BLaER1 (cell line): ENCODE measurements around the gene MRPS33.

Source experiments
- H3K27ac ChIP-seq: shearing (Covaris generic); formaldehyde crosslinking; 2 replicates; pipeline ENCODE4 v1.8.1; 2022
- H3K27me3 ChIP-seq: shearing (Covaris generic); formaldehyde crosslinking; 2 replicates; pipeline ENCODE4 v1.8.1; 2022
- H3K36me3 ChIP-seq: shearing (Covaris generic); formaldehyde crosslinking; 2 replicates; pipeline ENCODE4 v1.8.1; 2022
- H3K4me1 ChIP-seq: shearing (Covaris generic); formaldehyde crosslinking; 2 replicates; pipeline ENCODE4 v1.8.1; 2022
- H3K4me2 ChIP-seq: shearing (Covaris generic); formaldehyde crosslinking; 2 replicates; pipeline ENCODE4 v1.8.1; 2022
- H3K4me3 ChIP-seq: shearing (Covaris generic); formaldehyde crosslinking; 2 replicates; pipeline ENCODE4 v1.8.1; 2022
- H3K9ac ChIP-seq: shearing (Covaris generic); formaldehyde crosslinking; 2 replicates; pipeline ENCODE4 v1.8.1; 2022
- H3K9me3 ChIP-seq: shearing (Covaris generic); formaldehyde crosslinking; 2 replicates; pipeline ENCODE4 v1.8.1; 2022
- H4K20me1 ChIP-seq: shearing (Covaris generic); formaldehyde crosslinking; 2 replicates; pipeline ENCODE4 v1.8.1; 2022
- Cebpa-rat ChIP-seq: shearing (Covaris generic); IDR thresholded peaks from 2 replicates; pipeline ENCODE4 v1.8.1; 2022

MRPS33 gene

DNA sequence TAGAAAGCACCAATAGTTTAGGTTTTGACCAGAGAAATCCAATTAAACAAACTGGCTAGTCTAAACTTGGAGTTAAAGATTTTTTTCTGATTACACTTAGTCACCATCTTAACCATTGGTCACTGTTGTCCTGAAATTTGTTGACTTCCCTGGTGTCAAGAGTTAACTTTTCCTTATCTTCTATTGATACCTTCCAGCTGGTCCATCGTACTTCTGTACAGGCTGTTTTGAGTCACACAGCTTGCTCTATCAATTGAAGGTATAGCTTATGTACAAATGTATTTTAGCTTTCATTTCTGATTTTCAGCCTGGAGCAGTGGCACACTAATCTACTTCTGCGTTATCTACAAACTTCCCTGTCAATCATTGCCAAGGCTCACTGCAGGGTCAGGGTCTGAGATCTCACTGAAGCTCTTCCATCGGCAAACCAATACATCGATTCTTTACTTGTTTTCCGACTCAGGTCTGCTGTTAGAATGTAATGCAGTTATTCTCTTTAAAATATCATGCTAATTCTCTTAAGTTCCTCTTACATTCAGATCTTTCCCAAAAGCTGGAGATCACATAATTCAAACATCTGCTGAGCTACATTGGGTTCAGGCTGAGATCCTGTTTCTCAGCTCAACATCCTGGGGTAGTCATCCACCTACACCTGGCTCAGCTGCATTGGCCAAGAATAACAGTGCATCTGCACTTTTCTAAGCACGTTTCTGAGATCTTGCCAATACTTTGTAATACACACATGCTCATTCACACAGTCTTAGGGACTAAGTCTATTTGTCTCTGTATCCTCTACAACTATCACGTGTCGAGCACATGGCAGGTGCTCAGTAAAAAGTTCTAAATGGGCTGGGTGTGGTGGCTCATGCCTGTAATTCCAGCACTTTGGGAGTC is 11.3 kb downstream of the MRPS33 start:
- Histone ChIP-seq H3K36me3 (peaks cover 30% of the 10 kb centered on the region), H3K9ac (no peak overlapping the region), H3K9me3 (no peaks in the 10 kb centered on the region), H3K27me3 (no peaks in the 10 kb centered on the region), H3K4me1 (no peaks in the 10 kb centered on the region), H3K27ac (no peak overlapping the region), H4K20me1 (no peaks in the 10 kb centered on the region), H3K4me3 (no peak overlapping the region), H3K4me2 (no peak overlapping the region)
- TF ChIP-seq Cebpa-rat = no peak

DNA sequence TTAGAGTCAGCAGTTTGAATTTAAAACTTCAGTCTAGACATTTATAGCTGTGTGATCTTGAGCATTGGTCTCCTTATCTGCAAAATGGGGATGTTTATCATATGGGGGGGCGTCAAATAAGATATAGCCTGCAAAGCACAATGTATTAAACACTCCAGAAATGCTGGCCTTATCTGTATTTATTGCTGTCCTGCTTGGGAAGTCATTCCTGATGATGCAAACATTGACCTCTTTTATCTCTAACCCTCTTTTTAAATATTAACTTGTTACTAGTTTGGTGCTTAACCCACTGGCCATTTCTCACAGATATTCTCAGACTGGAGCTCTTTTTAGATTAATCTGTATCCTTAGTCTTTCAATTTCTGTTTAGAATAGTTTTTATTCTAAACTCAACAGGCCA is 13.2 kb downstream of the MRPS33 start:
- no peak for TF ChIP-seq Cebpa-rat
- H3K27ac ChIP-seq = no peak overlapping the region

DNA sequence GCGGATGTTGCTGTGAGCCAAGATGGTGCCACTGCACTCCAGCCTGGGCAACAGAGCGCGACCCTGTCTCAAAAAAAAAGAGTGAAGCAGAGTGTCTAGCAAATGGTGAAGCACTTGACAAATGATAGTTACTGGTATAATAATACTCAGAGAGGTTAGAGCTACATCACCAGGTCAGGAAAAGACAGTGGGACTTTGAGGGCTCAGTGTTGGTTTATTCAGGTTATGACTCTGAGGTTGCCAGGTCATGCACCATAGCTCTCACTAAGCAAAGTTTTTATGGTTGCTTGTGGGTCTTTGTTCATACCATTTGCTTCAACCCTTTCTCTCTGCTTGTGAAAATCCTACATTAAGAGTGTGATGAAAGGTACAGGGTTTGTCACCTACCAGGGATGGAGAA is 13.6 kb downstream of the MRPS33 start:
- Histone ChIP-seq H3K27ac (no peak overlapping the region), H3K27me3 (no peaks in the 10 kb centered on the region), H3K9ac (no peak overlapping the region), H4K20me1 (no peaks in the 10 kb centered on the region), H3K4me3 (no peak overlapping the region), H3K9me3 (no peaks in the 10 kb centered on the region), H3K36me3 (peaks cover 11% of the 10 kb centered on the region), H3K4me1 (no peaks in the 10 kb centered on the region), H3K4me2 (no peak overlapping the region)
- no peak for TF ChIP-seq Cebpa-rat

More for the DNA sequence above, 13.2 kb downstream of the MRPS33 start:
- H4K20me1 ChIP-seq = no peaks in the 10 kb centered on the region
- no peaks in the 10 kb centered on the region for H3K27me3 ChIP-seq
- H3K36me3 ChIP-seq = peaks cover 15% of the 10 kb centered on the region
- H3K4me2 ChIP-seq = no peak overlapping the region
- H3K4me1 ChIP-seq = no peaks in the 10 kb centered on the region
- no peak overlapping the region for H3K4me3 ChIP-seq
- H3K9me3 ChIP-seq = no peaks in the 10 kb centered on the region
- no peak overlapping the region for H3K9ac ChIP-seq

DNA sequence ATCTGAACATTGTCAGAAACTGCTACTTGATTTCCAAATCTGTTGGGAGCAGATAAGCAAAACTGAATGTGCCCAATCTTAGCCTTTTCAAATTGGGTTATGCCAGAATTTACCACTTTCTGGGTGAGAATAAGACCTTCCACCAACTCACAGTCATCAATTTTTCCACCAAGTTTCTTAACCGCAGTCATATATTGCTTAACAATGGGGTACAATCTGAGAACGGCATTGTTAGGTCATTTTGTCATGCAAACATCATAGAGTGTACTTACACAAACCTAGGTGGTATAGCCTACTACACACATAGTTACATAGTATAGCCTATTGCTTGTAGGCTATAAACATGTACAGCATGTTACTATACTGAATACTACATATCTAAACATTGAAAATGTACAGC is 16.0 kb downstream of the MRPS33 start:
- Histone ChIP-seq H3K27ac (no peak overlapping the region), H3K9ac (no peak overlapping the region), H3K4me1 (no peaks in the 10 kb centered on the region), H4K20me1 (no peaks in the 10 kb centered on the region), H3K4me3 (no peak overlapping the region), H3K9me3 (no peaks in the 10 kb centered on the region), H3K27me3 (no peaks in the 10 kb centered on the region), H3K36me3 (no peaks in the 10 kb centered on the region), H3K4me2 (no peak overlapping the region)
- TF ChIP-seq Cebpa-rat = no peak

DNA sequence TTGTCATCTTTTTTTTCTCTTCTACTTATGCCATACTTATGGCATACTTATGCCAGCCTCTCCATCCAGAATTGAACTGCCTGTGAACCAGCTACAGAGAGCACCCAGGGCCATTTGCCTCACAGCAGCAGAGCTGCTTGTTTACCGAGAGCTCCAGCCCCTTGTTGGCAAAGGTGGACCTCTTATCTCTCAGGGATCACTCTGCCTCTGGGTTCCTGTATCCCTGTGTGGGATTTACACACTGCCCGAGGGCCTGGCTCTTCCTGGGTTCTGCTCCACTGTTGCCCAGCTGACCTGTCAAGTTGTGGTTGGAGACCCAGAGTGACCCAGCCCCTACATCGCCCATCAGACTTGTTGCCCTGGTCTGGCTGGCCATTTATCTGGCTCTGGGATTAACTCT is 22.3 kb downstream of the MRPS33 start:
- Histone ChIP-seq H3K4me1 (no peaks in the 10 kb centered on the region), H3K27me3 (no peaks in the 10 kb centered on the region), H3K36me3 (no peaks in the 10 kb centered on the region), H3K9me3 (no peaks in the 10 kb centered on the region), H3K4me2 (no peak overlapping the region), H3K27ac (no peak overlapping the region), H4K20me1 (no peaks in the 10 kb centered on the region), H3K9ac (no peak overlapping the region), H3K4me3 (no peak overlapping the region)
- no peak for TF ChIP-seq Cebpa-rat

DNA sequence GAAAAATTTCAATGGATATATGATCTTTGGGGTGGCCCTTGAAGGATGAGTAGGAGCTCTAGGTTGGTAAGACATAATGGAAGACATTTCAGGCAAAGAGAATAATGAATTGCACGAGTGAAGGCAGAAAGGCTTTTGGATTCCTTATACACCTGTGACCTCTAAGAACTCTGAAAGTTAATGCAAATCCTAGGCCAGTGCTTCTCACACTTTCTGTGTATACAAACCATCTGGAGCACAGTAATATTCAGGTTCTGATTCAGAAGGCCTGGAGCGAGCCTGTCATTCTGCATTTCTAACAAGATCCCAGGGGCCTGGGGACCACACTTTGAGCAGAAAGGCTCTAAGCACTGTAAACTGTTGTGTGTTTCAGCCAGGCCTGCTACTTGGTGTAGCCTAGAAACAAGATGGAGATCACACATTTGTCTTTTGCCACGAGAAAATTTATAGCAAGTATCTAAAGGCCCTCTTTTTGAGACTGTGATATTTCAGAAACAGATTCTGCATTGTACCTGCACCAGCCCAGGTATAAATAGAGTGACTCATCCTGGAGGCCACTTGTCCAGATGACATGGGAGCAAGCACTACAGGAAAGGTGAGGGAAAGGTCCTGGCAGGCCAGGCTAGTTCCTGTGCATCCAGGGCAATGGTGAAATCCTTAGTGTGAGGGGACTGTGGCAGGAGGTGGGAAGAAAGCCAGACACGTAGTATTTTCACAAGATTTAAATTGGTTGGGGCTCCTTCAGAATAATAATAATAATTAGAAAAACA is 24.4 kb downstream of the MRPS33 start:
- H3K4me1 ChIP-seq = no peaks in the 10 kb centered on the region
- no peak overlapping the region for H3K4me3 ChIP-seq
- H3K4me2 ChIP-seq = no peak overlapping the region
- no peaks in the 10 kb centered on the region for H3K27me3 ChIP-seq
- H3K9me3 ChIP-seq = no peaks in the 10 kb centered on the region
- H4K20me1 ChIP-seq = no peaks in the 10 kb centered on the region
- no peak overlapping the region for H3K27ac ChIP-seq
- H3K9ac ChIP-seq = no peak overlapping the region
- H3K36me3 ChIP-seq = no peaks in the 10 kb centered on the region
- TF ChIP-seq Cebpa-rat = no peak

DNA sequence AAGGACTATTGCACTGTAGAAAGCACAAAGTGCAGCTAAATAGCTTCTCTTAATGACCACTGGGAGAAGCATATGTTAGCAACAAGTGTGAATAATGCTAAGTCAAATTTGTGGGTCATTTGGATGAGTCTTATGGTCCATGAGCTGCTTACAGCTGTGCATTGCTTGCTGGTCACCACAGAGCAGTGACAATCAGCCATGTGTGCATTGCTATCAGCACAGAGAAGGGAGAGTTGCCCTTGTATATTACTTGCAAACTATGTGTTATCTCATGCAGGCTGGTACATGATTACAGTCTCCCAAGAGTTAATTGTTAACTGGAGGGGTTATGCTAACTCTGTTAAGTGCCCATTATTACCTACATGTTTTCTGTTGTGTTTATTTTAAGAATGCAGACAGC is 25.7 kb downstream of the MRPS33 start:
- Histone ChIP-seq H3K27ac (no peak overlapping the region), H3K4me3 (no peak overlapping the region), H3K27me3 (no peaks in the 10 kb centered on the region), H3K9me3 (peaks cover 3% of the 10 kb centered on the region; the same call in 1 of the 2 replicates), H3K36me3 (no peaks in the 10 kb centered on the region), H4K20me1 (no peaks in the 10 kb centered on the region), H3K4me1 (no peaks in the 10 kb centered on the region), H3K9ac (no peak overlapping the region), H3K4me2 (no peak overlapping the region)
- no peak for TF ChIP-seq Cebpa-rat

DNA sequence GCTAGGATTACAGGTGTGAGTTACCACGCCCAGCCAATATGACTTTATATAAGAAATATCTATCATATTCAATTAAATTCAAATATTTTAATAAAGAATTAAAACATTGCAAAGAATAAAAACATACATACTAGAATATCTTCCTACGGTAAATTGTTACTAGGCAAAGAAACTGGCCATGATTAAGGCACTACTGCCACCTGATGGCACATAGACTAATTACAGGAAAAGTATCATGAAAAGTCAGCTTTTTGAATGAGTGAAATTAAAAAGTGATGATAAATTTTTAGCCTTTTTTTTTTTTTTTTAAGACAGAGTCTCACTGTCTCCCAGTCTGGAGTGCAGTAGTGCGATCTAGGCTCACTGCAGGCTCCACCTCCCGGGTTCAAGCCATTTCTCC is 30.9 kb downstream of the MRPS33 start:
- H3K4me1 ChIP-seq = no peaks in the 10 kb centered on the region
- no peaks in the 10 kb centered on the region for H3K27me3 ChIP-seq
- no peak overlapping the region for H3K4me2 ChIP-seq
- H3K27ac ChIP-seq = no peak overlapping the region
- TF ChIP-seq Cebpa-rat = no peak
- no peak overlapping the region for H3K4me3 ChIP-seq
- H4K20me1 ChIP-seq = no peaks in the 10 kb centered on the region
- H3K9ac ChIP-seq = no peak overlapping the region
- H3K36me3 ChIP-seq = no peaks in the 10 kb centered on the region
- H3K9me3 ChIP-seq = peaks cover 5% of the 10 kb centered on the region; the same call in 1 of the 2 replicates

DNA sequence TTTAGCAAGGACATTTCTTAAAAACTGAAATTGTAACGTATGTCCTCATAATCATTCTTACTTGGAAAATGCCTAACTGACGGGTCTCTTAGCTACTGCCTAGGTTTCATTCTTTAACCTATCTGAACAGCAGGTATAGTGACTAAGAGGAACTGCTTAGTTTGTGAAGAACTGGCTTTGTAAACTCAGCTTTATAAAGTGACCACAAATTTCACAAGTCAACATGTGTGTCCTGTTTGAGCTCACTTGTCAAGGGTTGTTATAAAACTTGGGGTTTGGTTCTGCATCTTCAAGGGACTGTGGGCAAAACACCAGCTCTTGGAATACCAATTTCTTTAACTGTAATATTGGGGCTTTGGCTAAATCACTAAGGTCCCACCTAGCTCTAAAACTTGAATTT is 32.2 kb downstream of the MRPS33 start:
- no peaks in the 10 kb centered on the region for H3K36me3 ChIP-seq

DNA sequence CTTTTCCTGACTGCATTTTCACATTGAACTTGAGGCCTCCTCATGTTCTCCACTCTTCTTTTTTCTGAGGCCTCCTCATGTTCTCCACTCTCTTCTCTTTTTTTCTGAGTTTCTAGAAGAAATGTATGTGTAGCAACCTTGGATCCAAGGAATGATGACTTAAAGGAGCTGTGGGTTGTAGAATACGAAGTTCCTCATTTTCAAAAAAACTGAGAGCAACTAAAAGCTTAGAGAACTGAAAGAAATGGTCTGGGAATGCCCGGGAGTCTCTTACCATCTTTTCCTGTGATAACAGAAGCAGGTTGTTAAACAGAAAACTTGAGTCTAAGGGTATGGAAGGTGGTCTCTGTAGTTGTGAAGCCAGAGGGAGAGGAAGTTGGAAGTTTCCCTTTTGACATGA is 32.8 kb downstream of the MRPS33 start:
- H3K9me3 ChIP-seq = peaks cover 5% of the 10 kb centered on the region; the same call in 1 of the 2 replicates
- H3K9ac ChIP-seq = no peak overlapping the region
- no peak for TF ChIP-seq Cebpa-rat
- no peak overlapping the region for H3K27ac ChIP-seq
- H3K4me1 ChIP-seq = no peaks in the 10 kb centered on the region
- H3K4me3 ChIP-seq = no peak overlapping the region
- no peaks in the 10 kb centered on the region for H4K20me1 ChIP-seq
- H3K4me2 ChIP-seq = no peak overlapping the region
- H3K27me3 ChIP-seq = no peaks in the 10 kb centered on the region
- H3K36me3 ChIP-seq = no peaks in the 10 kb centered on the region

More for the DNA sequence above, 32.2 kb downstream of the MRPS33 start:
- Histone ChIP-seq H4K20me1 (no peaks in the 10 kb centered on the region), H3K27me3 (no peaks in the 10 kb centered on the region), H3K4me1 (no peaks in the 10 kb centered on the region), H3K9me3 (peaks cover 5% of the 10 kb centered on the region; the same call in 1 of the 2 replicates), H3K4me3 (no peak overlapping the region), H3K27ac (no peak overlapping the region), H3K4me2 (no peak overlapping the region), H3K9ac (no peak overlapping the region)
- no peak for TF ChIP-seq Cebpa-rat
